ENCODE measurements around the gene PDLIM1. TPM values are rescaled to one million over a fixed set of nuclear protein-coding genes. Genes with fewer than 3 reads are reported as not detected.

Gene PDLIM1
- polyA plus RNA-seq, 1 donor (not counting 4 experiments of a cell fraction or from before 2014, with no cell fraction given), result 298 TPM

GRCh38 chr10:95264227-95265051 is 26.4 kb downstream of the PDLIM1 start:
- H3K9me1 ChIP-seq (ENCODE audit: control insufficient read depth, extremely low read depth, insufficient read depth, low read length), result no peaks in the 10 kb centered on the region
- H3K4me2 ChIP-seq (ENCODE audit: control insufficient read depth, extremely low read depth, insufficient read depth, low read depth, low read length), result peak overlapping the region; percentile 31
- dilution Hi-C loops (cut with MboI; ENCODE audit: extremely low pct_ligation_motif_present, low sequenced_read_pairs), result no loop called here
- no peaks in the 10 kb centered on the region for H4K20me1 ChIP-seq (ENCODE audit: control insufficient read depth, extremely low read depth, insufficient read depth, low read length)
- H3K9ac ChIP-seq (ENCODE audit: control insufficient read depth, extremely low read depth, insufficient read depth, low read length), result peak overlapping the region; percentile 68
- FAIRE-seq (peak; percentile 98), DNase-seq (ENCODE audit: low read depth, low spot score) (peak; percentile 92)
- no peaks in the 10 kb centered on the region for H3K27me3 ChIP-seq (ENCODE audit: control insufficient read depth, extremely low read depth, insufficient read depth, low read length)
- H3K36me3 ChIP-seq (ENCODE audit: control insufficient read depth in 2 of 2, extremely low read depth in 1 of 2, insufficient read depth in 2 of 2, low read length in 2 of 2), result peaks cover 30 to 37% of the 10 kb centered on the region in 2 experiments
- TF ChIP-seq CTCF (optimal IDR thresholded peaks at IDR 0.05 in 1 of 3, IDR thresholded peaks at IDR 0.05 in 1 of 3, conservative IDR thresholded peaks at IDR 0.05 in 1 of 3; ENCODE audit: extremely low read depth in 1 of 3, insufficient read depth in 2 of 3, low read length in 3 of 3), result peak in 1 of 3 experiments; percentile 12
- TF ChIP-seq EZH2 (IDR thresholded peaks at IDR 0.05; ENCODE audit: low read length), result no peak
- peaks cover 82% of the 10 kb centered on the region for H3K4me1 ChIP-seq (ENCODE audit: control insufficient read depth, extremely low read depth, insufficient read depth, low read length)
- H3K79me2 ChIP-seq (ENCODE audit: control insufficient read depth, insufficient read depth, low read length), result peaks cover 32% of the 10 kb centered on the region
- no peaks in the 10 kb centered on the region for H3K9me3 ChIP-seq (ENCODE audit: control insufficient read depth, low read depth, low read length)
- H3K27ac ChIP-seq (ENCODE audit: control insufficient read depth, insufficient read depth, low read length), result peak overlapping the region; percentile 85
- no peak overlapping the region for H2AFZ ChIP-seq (ENCODE audit: control insufficient read depth, low read length)
- H3K4me3 ChIP-seq (ENCODE audit: control insufficient read depth in 2 of 3, extremely low read depth in 1 of 3, insufficient read depth in 2 of 3, low read depth in 1 of 3, low read length in 3 of 3), result no peak overlapping the region

- H2AFZ ChIP-seq (ENCODE audit: control insufficient read depth, low read length), result no peak overlapping the region
- H3K27ac ChIP-seq (ENCODE audit: control insufficient read depth, insufficient read depth, low read length), result peak overlapping the region; percentile 85
- no peaks in the 10 kb centered on the region for H3K27me3 ChIP-seq (ENCODE audit: control insufficient read depth, extremely low read depth, insufficient read depth, low read length)
- FAIRE-seq (no peak), DNase-seq (ENCODE audit: low read depth, low spot score) (no peak)
- H3K9ac ChIP-seq (ENCODE audit: control insufficient read depth, extremely low read depth, insufficient read depth, low read length), result peak overlapping the region; percentile 47
- no peaks in the 10 kb centered on the region for H4K20me1 ChIP-seq (ENCODE audit: control insufficient read depth, extremely low read depth, insufficient read depth, low read length)
- no peaks in the 10 kb centered on the region for H3K9me3 ChIP-seq (ENCODE audit: control insufficient read depth, low read depth, low read length)
- peak overlapping the region; percentile 8 for H3K4me2 ChIP-seq (ENCODE audit: control insufficient read depth, extremely low read depth, insufficient read depth, low read depth, low read length)
- H3K4me1 ChIP-seq (ENCODE audit: control insufficient read depth, extremely low read depth, insufficient read depth, low read length), result peaks cover 76% of the 10 kb centered on the region
- H3K36me3 ChIP-seq (ENCODE audit: control insufficient read depth in 2 of 2, extremely low read depth in 1 of 2, insufficient read depth in 2 of 2, low read length in 2 of 2), result peaks cover 32 to 39% of the 10 kb centered on the region in 2 experiments
- no peaks in the 10 kb centered on the region for H3K9me1 ChIP-seq (ENCODE audit: control insufficient read depth, extremely low read depth, insufficient read depth, low read length)
- dilution Hi-C loops (cut with MboI; ENCODE audit: extremely low pct_ligation_motif_present, low sequenced_read_pairs), result no loop called here
- no peak overlapping the region for H3K4me3 ChIP-seq (ENCODE audit: control insufficient read depth in 2 of 3, extremely low read depth in 1 of 3, insufficient read depth in 2 of 3, low read depth in 1 of 3, low read length in 3 of 3)
- peaks cover 35% of the 10 kb centered on the region for H3K79me2 ChIP-seq (ENCODE audit: control insufficient read depth, insufficient read depth, low read length)
- TF ChIP-seq EZH2 (IDR thresholded peaks at IDR 0.05; ENCODE audit: low read length), result no peak
- no peak for TF ChIP-seq CTCF (optimal IDR thresholded peaks at IDR 0.05 in 1 of 3, IDR thresholded peaks at IDR 0.05 in 1 of 3, conservative IDR thresholded peaks at IDR 0.05 in 1 of 3; ENCODE audit: extremely low read depth in 1 of 3, insufficient read depth in 2 of 3, low read length in 3 of 3)
Observed at GRCh38 chr10:95263864-95264226, 27.0 kb downstream of the PDLIM1 start.

Data from keratinocyte (primary cell).